Large intestine (tissue), 12 donors: ENCODE measurements around the gene PLN. TPM values are rescaled to one million over a fixed set of nuclear protein-coding genes. Genes with fewer than 3 reads are reported as not detected.

Source experiments
- DNase-seq, 2 donors: peaks; one replicate each; pipeline versions ENCODE4 v3.0.0 to v3.0.0-alpha.2; 2013
- H3K27ac ChIP-seq: one replicate; pipeline ENCODE4 v1.5.1; 2013; ENCODE audit warnings: low read length
- H3K27me3 ChIP-seq: 2 replicates; pipeline ENCODE4 v1.6.1; 2013; ENCODE audit warnings: low read length; ENCODE audit not compliant: control insufficient read depth, insufficient read depth
- H3K36me3 ChIP-seq: 2 replicates; pipeline ENCODE4 v1.6.1; 2013; ENCODE audit warnings: low read length; ENCODE audit not compliant: control insufficient read depth, insufficient read depth
- H3K4me1 ChIP-seq: one replicate; pipeline ENCODE4 v1.6.1; 2013; ENCODE audit warnings: low read length; ENCODE audit not compliant: control insufficient read depth, insufficient read depth
- H3K4me3 ChIP-seq: one replicate; pipeline ENCODE4 v1.5.1; 2013; ENCODE audit warnings: low read length
- H3K9me3 ChIP-seq: one replicate; pipeline ENCODE4 v1.6.1; 2013; ENCODE audit warnings: mild to moderate bottlenecking, low read depth, low read length, moderate library complexity; ENCODE audit not compliant: control insufficient read depth
- WGBS: methylation state at CpG from one replicate; pipeline ENCODE4 v1.1.5; 2013; ENCODE audit warnings: low lambda C conversion rate; ENCODE audit not compliant: insufficient coverage; 5-methylcytosine and 5-hydroxymethylcytosine counted together
- long read RNA-seq, 11 donors: transcript quantifications; one replicate each; lab custom pipeline, GENCODE V29; 2026
- polyA plus RNA-seq: library from polyadenylated mRNA; unstranded; fragments of 120-200 nt; gene quantifications from one replicate; pipeline ENCODE4 v1.2.1, GENCODE V29; 2013

Gene PLN
- polyA plus RNA-seq, result 18.4 TPM
- long read RNA-seq, donor 1, transcript PLN-201 (2 exons, 2,001 nt), result major isoform, 8 of 8 reads
- long read RNA-seq, donor 1, partial matches to known transcripts, result 0 of 8 reads
- long read RNA-seq, donor 1, other reads (novel, unspliced or antisense), result 0 of 8 reads
- long read RNA-seq, donor 2, transcript PLN-201 (2 exons, 2,001 nt), result major isoform, 6 of 6 reads
- long read RNA-seq, donor 2, partial matches to known transcripts, result 0 of 6 reads
- long read RNA-seq, donor 2, other reads (novel, unspliced or antisense), result 0 of 6 reads
- long read RNA-seq, donor 3, transcript PLN-201 (2 exons, 2,001 nt), result major isoform, 7 of 7 reads
- long read RNA-seq, donor 3, partial matches to known transcripts, result 0 of 7 reads
- long read RNA-seq, donor 3, other reads (novel, unspliced or antisense), result 0 of 7 reads
- long read RNA-seq, donor 4, result 0 reads
- long read RNA-seq, donor 5, transcript PLN-201 (2 exons, 2,001 nt), result major isoform, 8 of 8 reads
- long read RNA-seq, donor 5, partial matches to known transcripts, result 0 of 8 reads
- long read RNA-seq, donor 5, other reads (novel, unspliced or antisense), result 0 of 8 reads
- long read RNA-seq, donor 6, result 0 reads
- long read RNA-seq, donor 7, transcript PLN-201 (2 exons, 2,001 nt), result major isoform, 10 of 10 reads
- long read RNA-seq, donor 7, partial matches to known transcripts, result 0 of 10 reads
- long read RNA-seq, donor 7, other reads (novel, unspliced or antisense), result 0 of 10 reads
- long read RNA-seq, donor 8, transcript PLN-201 (2 exons, 2,001 nt), result major isoform, 13 of 13 reads
- long read RNA-seq, donor 8, partial matches to known transcripts, result 0 of 13 reads
- long read RNA-seq, donor 8, other reads (novel, unspliced or antisense), result 0 of 13 reads
- long read RNA-seq, donor 9, transcript PLN-201 (2 exons, 2,001 nt), result major isoform, 15 of 15 reads
- long read RNA-seq, donor 9, partial matches to known transcripts, result 0 of 15 reads
- long read RNA-seq, donor 9, other reads (novel, unspliced or antisense), result 0 of 15 reads
- long read RNA-seq, donor 10, transcript PLN-201 (2 exons, 2,001 nt), result major isoform, 9 of 9 reads
- long read RNA-seq, donor 10, partial matches to known transcripts, result 0 of 9 reads
- long read RNA-seq, donor 10, other reads (novel, unspliced or antisense), result 0 of 9 reads
- long read RNA-seq, donor 11, transcript PLN-201 (2 exons, 2,001 nt), result major isoform, 6 of 6 reads
- long read RNA-seq, donor 11, partial matches to known transcripts, result 0 of 6 reads
- long read RNA-seq, donor 11, other reads (novel, unspliced or antisense), result 0 of 6 reads

DNA sequence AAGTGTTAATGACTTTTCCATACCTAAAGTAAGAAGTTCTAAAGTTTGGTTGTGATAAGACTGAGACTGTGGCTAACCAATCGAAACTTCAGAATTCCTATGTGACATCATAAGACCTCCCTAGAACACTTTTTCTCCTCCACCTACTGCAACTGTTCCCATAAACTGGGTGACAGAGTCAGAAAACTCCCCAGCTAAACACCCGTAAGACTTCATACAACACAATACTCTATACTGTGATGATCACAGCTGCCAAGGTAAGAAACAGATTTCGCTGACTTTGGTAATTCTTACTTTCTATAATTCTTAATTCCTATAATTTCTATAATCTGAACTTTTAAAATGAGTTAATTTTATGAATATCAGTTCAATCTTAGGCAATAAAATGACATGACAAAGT, at the start of gene PLN:
TSS of gene PLN (plus strand) at position 161 of the 400 bp plus-strand sequence. CDS start 10,626 bp downstream, outside the sequence.
- Histone ChIP-seq H3K4me1 (no peaks in the 10 kb centered on the region), H3K9me3 (no peaks in the 10 kb centered on the region), H3K4me3 (no peak within 1 kb of the TSS), H3K27ac (no peak within 1 kb of the TSS), H3K27me3 (no peaks in the 10 kb centered on the region), H3K36me3 (no peaks in the 10 kb centered on the region)
- DNase-seq, result no peak
- WGBS, result 100% methylated on average over 1 of the region's 3 CpGs

DNA sequence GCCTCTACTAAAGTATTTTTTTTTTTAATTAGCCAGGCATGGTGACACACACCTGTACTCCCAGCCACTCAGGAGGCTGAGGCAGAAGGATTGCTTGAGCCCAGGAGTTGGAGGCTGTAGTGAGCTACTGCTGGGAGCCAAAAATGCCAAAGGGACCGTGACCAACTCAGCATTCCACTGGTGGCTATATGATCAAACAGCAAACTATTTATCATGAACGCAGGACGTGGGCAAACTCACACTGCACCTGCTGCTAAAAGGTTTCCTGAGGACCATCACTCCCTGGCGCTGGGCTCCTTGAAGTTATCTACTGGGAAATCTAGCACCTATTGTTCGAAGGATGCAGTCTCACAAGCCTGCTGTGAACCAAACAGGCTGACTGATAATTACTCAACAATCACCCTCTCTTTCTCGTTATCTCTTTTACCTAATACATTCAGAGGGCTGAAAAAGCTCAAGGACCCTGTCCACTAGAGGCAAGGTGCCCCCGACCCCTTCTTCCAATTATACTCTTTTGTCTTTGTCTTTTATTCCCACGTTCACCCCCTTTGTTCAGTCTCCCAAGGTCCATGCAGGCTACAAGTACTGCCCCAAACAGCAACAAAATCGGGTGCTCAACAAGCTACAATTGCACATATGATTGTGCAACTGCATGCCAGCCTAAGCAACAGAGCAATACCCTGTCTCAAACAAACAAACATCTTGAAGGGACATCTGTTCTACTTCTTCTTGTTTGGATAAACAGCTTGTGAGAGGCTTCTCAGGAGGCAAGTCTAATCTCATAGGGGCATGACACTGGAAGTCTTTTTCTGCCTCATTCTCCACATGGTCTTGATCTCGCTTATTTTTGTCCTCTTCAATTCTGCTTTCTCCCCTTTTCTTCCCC, 47.7 kb upstream of the PLN start:
- Histone ChIP-seq H3K27ac (no peak overlapping the region), H3K27me3 (no peaks in the 10 kb centered on the region), H3K4me1 (no peaks in the 10 kb centered on the region), H3K9me3 (peaks cover 5% of the 10 kb centered on the region), H3K36me3 (no peaks in the 10 kb centered on the region), H3K4me3 (no peak overlapping the region)
- no peak for DNase-seq
- 86% methylated on average over 3 of the region's 10 CpGs for WGBS

- 80% methylated on average over 1 of the region's 5 CpGs for WGBS
- no peak overlapping the region for H3K27ac ChIP-seq
- DNase-seq, result no peak
- H3K27me3 ChIP-seq, result no peaks in the 10 kb centered on the region
- no peak overlapping the region for H3K4me3 ChIP-seq
- no peaks in the 10 kb centered on the region for H3K4me1 ChIP-seq
- H3K9me3 ChIP-seq, result peaks cover 5% of the 10 kb centered on the region
- H3K36me3 ChIP-seq, result no peaks in the 10 kb centered on the region
These were observed 47.0 kb upstream of the PLN start for GRCh38 chr6:118501099-118501498.

GRCh38 chr6:118501765-118502164, 46.3 kb upstream of the PLN start:
- no peaks in the 10 kb centered on the region for H3K27me3 ChIP-seq
- no peak overlapping the region for H3K4me3 ChIP-seq
- DNase-seq, result no peak
- peaks cover 5% of the 10 kb centered on the region for H3K9me3 ChIP-seq
- H3K4me1 ChIP-seq, result no peaks in the 10 kb centered on the region
- 80% methylated on average over 1 of the region's 1 CpG for WGBS
- H3K27ac ChIP-seq, result no peak overlapping the region
- H3K36me3 ChIP-seq, result no peaks in the 10 kb centered on the region

DNA sequence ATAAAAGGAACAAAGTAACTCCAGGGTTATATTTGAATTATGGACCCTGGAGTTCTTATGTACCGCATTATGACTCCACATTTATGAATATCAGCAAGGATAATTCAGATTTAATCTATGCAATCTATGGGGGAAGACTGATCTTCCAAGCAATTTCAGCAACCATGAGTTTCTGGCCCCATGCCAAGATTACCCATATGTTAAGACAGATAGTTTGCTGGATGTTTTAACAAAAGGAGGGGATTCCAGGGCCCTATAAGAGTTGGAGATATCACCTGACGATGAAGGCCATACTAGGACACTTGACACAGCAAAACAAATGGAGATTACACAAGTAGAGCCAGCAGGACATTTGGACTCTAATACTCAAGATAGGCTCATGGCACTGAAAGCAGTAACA, 45.9 kb upstream of the PLN start:
- Histone ChIP-seq H3K36me3 (no peaks in the 10 kb centered on the region), H3K4me3 (no peak overlapping the region), H3K4me1 (no peaks in the 10 kb centered on the region), H3K27me3 (no peaks in the 10 kb centered on the region), H3K9me3 (peaks cover 5% of the 10 kb centered on the region), H3K27ac (no peak overlapping the region)
- WGBS, result 100% methylated on average over 1 of the region's 2 CpGs
- DNase-seq, result no peak

DNA sequence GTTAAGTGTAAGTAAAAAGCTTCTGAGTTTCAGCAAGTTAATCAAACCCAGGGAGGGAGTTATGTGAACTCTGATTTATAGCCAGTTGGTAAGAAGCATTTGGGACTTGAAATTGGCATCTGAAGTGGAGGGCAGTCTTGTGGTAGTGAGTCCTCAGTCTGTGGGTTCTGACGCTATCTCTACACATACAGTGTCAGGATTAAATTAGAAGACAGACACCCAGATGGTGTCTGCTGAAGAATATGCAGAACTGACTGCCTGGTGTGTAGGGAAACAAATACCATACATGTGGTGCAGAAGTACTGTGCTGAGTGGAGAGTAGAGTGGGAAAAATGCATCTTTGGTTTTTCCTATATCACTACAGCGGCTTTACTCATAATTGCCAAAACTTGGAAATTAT, 43.5 kb upstream of the PLN start:
- peak in 1 of 2 donors; percentile 4 for DNase-seq
- Histone ChIP-seq H3K27ac (no peak overlapping the region), H3K4me3 (no peak overlapping the region), H3K27me3 (no peaks in the 10 kb centered on the region), H3K9me3 (peaks cover 5% of the 10 kb centered on the region), H3K36me3 (no peaks in the 10 kb centered on the region), H3K4me1 (no peaks in the 10 kb centered on the region)
- 100% methylated on average over 1 of the region's 2 CpGs for WGBS

DNA sequence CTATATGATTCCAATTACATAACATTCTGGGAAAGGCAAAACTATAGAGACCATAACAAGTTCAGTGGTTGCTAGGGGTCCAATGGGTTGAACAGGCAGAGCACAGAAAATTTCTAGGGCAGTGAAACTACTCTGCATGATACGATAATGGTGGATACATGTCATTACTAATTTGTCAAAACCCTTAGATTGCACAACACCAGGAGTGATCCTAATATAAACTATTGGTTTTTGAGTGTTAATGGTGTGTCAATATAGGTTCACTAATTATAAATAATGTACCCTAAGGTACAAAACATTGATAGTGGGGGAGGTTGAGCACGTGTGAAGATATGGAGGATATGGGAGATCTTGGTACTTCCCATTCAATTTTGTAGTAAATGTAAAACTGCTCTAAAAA, 42.4 kb upstream of the PLN start:
- Histone ChIP-seq H3K36me3 (no peaks in the 10 kb centered on the region), H3K27me3 (no peaks in the 10 kb centered on the region), H3K4me3 (no peak overlapping the region), H3K27ac (no peak overlapping the region), H3K4me1 (no peaks in the 10 kb centered on the region), H3K9me3 (peaks cover 5% of the 10 kb centered on the region)
- DNase-seq, result no peak
- WGBS, result 80% methylated on average over 1 of the region's 2 CpGs

- H3K27ac ChIP-seq, result no peak overlapping the region
- no peak overlapping the region for H3K4me3 ChIP-seq
- DNase-seq, result no peak
- 90% methylated on average over 2 of the region's 5 CpGs for WGBS
- no peaks in the 10 kb centered on the region for H3K4me1 ChIP-seq
- H3K36me3 ChIP-seq, result no peaks in the 10 kb centered on the region
- peaks cover under 1% of the 10 kb centered on the region for H3K9me3 ChIP-seq
- H3K27me3 ChIP-seq, result no peaks in the 10 kb centered on the region
These were observed 41.9 kb upstream of the PLN start for GRCh38 chr6:118506071-118506638.

GRCh38 chr6:118507636-118508035, 40.5 kb upstream of the PLN start:
- Histone ChIP-seq H3K4me1 (no peaks in the 10 kb centered on the region), H3K9me3 (no peaks in the 10 kb centered on the region), H3K27me3 (no peaks in the 10 kb centered on the region), H3K4me3 (no peak overlapping the region), H3K36me3 (no peaks in the 10 kb centered on the region), H3K27ac (no peak overlapping the region)
- no peak for DNase-seq
- WGBS, result 86% methylated on average over 1 of the region's 1 CpG
